ENCODE data around the gene PAWR. TPM values are rescaled to one million over a fixed set of nuclear protein-coding genes. Genes with fewer than 3 reads are reported as not detected.

PAWR gene
- total RNA-seq, 1 experiment from 2014 or later: 106 TPM

GRCh38 chr12:79686171-79686570 lies 4.6 kb downstream of the PAWR start:
- no peak overlapping the region for H3K9ac ChIP-seq (ENCODE audit: low read length)
- no peaks in the 10 kb centered on the region for H3K9me2 ChIP-seq (ENCODE audit: insufficient read depth)
- no peaks in the 10 kb centered on the region for H3K9me3 ChIP-seq (ENCODE audit: control insufficient read depth in 1 of 2, insufficient read depth in 1 of 2, low read depth in 1 of 2, low read length in 2 of 2)
- no peak overlapping the region for H2AFZ ChIP-seq (ENCODE audit: low read depth, low read length, poor library complexity, severe bottlenecking)
- no peak for DNase-seq (ENCODE audit: low read depth, low spot score)
- TF ChIP-seq ATF3 (IDR thresholded peaks at IDR 0.05): no peak
- no peak for TF ChIP-seq POLR2A (IDR thresholded peaks at IDR 0.05; ENCODE audit: borderline replicate concordance, extremely low read depth, insufficient read depth, insufficient read length)
- TF ChIP-seq EGR1 (IDR thresholded peaks at IDR 0.05; ENCODE audit: low read depth): no peak
- TF ChIP-seq MAX (IDR thresholded peaks at IDR 0.05): no peak
- TF ChIP-seq POLR2AphosphoS5 (IDR thresholded peaks at IDR 0.05; ENCODE audit: low read depth, low read length): no peak
- no peak for TF ChIP-seq SP1 (IDR thresholded peaks at IDR 0.05; ENCODE audit: low read depth)
- no peak for TF ChIP-seq EZH2phosphoT487 (IDR thresholded peaks at IDR 0.05; ENCODE audit: borderline replicate concordance)
- no peak for TF ChIP-seq YY1 (IDR thresholded peaks at IDR 0.05; ENCODE audit: extremely low read depth, insufficient replicate concordance, low read depth, low read length)
- TF ChIP-seq TCF7L2 (IDR thresholded peaks at IDR 0.05; ENCODE audit: borderline replicate concordance, extremely low read depth, insufficient read depth, insufficient read length): no peak
- no peak for TF ChIP-seq CBX3 (IDR thresholded peaks at IDR 0.05; ENCODE audit: low read depth)
- TF ChIP-seq ZBTB33 (IDR thresholded peaks at IDR 0.05; ENCODE audit: extremely low read depth, insufficient replicate concordance, low read length): no peak
- TF ChIP-seq RAD21 (IDR thresholded peaks at IDR 0.05; ENCODE audit: low read depth): no peak
- no peak for TF ChIP-seq ZFX (IDR thresholded peaks at IDR 0.05)
- TF ChIP-seq SIN3A (IDR thresholded peaks at IDR 0.05; ENCODE audit: low read depth): no peak
- peak overlapping the region; percentile 59; the same call in 1 of the 2 replicates for H3K4me2 ChIP-seq (ENCODE audit: low read length)
- H3K4me1 ChIP-seq (ENCODE audit: control insufficient read depth in 1 of 2, insufficient read depth in 2 of 2, low read length in 2 of 2): peaks cover 25 to 52% of the 10 kb centered on the region in 2 experiments
- peaks cover 89% of the 10 kb centered on the region for H3K79me2 ChIP-seq (ENCODE audit: insufficient read depth, low read length)
- no peak overlapping the region for H3K4me3 ChIP-seq (replicated peaks in 1 of 2; ENCODE audit: low read depth in 1 of 2, low read length in 2 of 2)
- H3K27me3 ChIP-seq (ENCODE audit: insufficient read depth, low read length): no peaks in the 10 kb centered on the region
- no peak for ATAC-seq
- peaks cover 27% of the 10 kb centered on the region; the same call in 1 of the 2 replicates for H4K20me1 ChIP-seq (ENCODE audit: insufficient read depth)
- no peaks in the 10 kb centered on the region for H3K36me3 ChIP-seq (ENCODE audit: control insufficient read depth in 1 of 2, insufficient read depth in 2 of 2, low read length in 2 of 2)
- intact Hi-C loops (cut with micrococcal nuclease): no loop called here
- BruUV-seq (replicated peaks): no TSS peak
- ChIA-PET POLR2A (no interaction called here), CTCF (no interaction called here), RAD21 (ENCODE audit: low non-redundant PET in 1 of 2, low total read pairs in 2 of 2, uncharacterized antibody in 2 of 2, unreplicated experiment in 2 of 2) (no interaction called here)
- H3K27ac ChIP-seq (ENCODE audit: low read depth, low read length): no peak overlapping the region
